Endothelial cell of umbilical vein (primary cell): ENCODE measurements around the gene TBC1D30. TPM values are rescaled to one million over a fixed set of nuclear protein-coding genes. Genes with fewer than 3 reads are reported as not detected.

Experiments
- BruUV-seq: library from RNA; stranded (reverse); fragments of 400-500 nt; replicated peaks from 2 replicates; lab custom pipeline; 2021; lab: Mats Ljungman, UMichigan
- CTCF ChIA-PET: fragments of 300-600, 350-600 bp; sonication (Branson Sonifier 250); formaldehyde crosslinking; loops from one replicate; lab custom pipeline; 2021; ENCODE audit warnings: antibody characterized with exemption, inconsistent platforms; lab: Charles Lee
- POLR2A ChIA-PET: fragments of 300-600, 350-600 bp; sonication (Branson Sonifier 250); formaldehyde crosslinking; loops from one replicate; lab custom pipeline; 2021; ENCODE audit warnings: antibody characterized with exemption, inconsistent platforms; lab: Charles Lee
- DNase-seq: peaks from one replicate; pipeline ENCODE4 v3.0.0-alpha.2; 2011; ENCODE audit warnings: low read depth, low spot score
- FAIRE-seq: peaks from 2 replicates; lab custom pipeline; 2011; peaks lifted over from hg19 to GRCh38; lab: Jason Lieb, UNC
- H2AFZ ChIP-seq: 2 replicates; pipeline ENCODE4 v1.6.0; 2012; ENCODE audit warnings: low read depth, low read length, control low read depth, inconsistent platforms
- H3K27ac ChIP-seq: 2 replicates; pipeline ENCODE4 v1.5.1; 2011; ENCODE audit warnings: low read depth, mild to moderate bottlenecking, control low read depth, low read length, moderate library complexity; ENCODE audit not compliant: insufficient read depth
- H3K27me3 ChIP-seq, 2 experiments: 2 replicates each; pipeline versions ENCODE4 v1.6.0 to v1.6.1; 2011; ENCODE audit warnings: low read length in 2 of 2, mixed read lengths in 1 of 2; ENCODE audit not compliant: control insufficient read depth in 2 of 2, insufficient read depth in 2 of 2
- H3K36me3 ChIP-seq, 2 experiments: 2 replicates in 1 of 2; 3 replicates in 1 of 2; pipeline ENCODE4 v1.5.1; 2011; ENCODE audit warnings: low read length in 2 of 2, mild to moderate bottlenecking in 1 of 2, moderate library complexity in 1 of 2; ENCODE audit not compliant: control insufficient read depth in 2 of 2, insufficient read depth in 2 of 2; ENCODE audit errors: extremely low read depth in 1 of 2
- H3K4me1 ChIP-seq: 3 replicates; pipeline ENCODE4 v1.5.1; 2011; ENCODE audit warnings: mild to moderate bottlenecking, low read length; ENCODE audit not compliant: control insufficient read depth, insufficient read depth; ENCODE audit errors: extremely low read depth
- H3K4me2 ChIP-seq: 2 replicates; pipeline ENCODE4 v1.6.1; 2011; ENCODE audit warnings: low read length, control low read depth, mixed read lengths; ENCODE audit not compliant: insufficient read depth
- H3K4me3 ChIP-seq, 3 experiments: fragments of 200-600 bp in 1 of 3; sonication (generic), shearing (Covaris generic) in 1 of 3; replicated peaks in 1 of 3; 2 replicates each; pipeline ENCODE4 v1.5.1; 2011 to 2016; ENCODE audit warnings: control low read depth in 3 of 3, low read length in 3 of 3, mild to moderate bottlenecking in 2 of 3, inconsistent platforms in 1 of 3, low read depth in 1 of 3, moderate library complexity in 1 of 3; ENCODE audit not compliant: insufficient read depth in 1 of 3
- H3K79me2 ChIP-seq: 2 replicates; pipeline ENCODE4 v1.6.0; 2012; ENCODE audit warnings: low read length, inconsistent platforms; ENCODE audit not compliant: control insufficient read depth, insufficient read depth
- H3K9ac ChIP-seq: replicated peaks from 2 replicates; pipeline ENCODE3; 2011; ENCODE audit warnings: low read length, control low read depth; ENCODE audit not compliant: insufficient read depth; ENCODE audit errors: extremely low read depth
- H3K9me1 ChIP-seq: replicated peaks from 3 replicates; pipeline ENCODE4 v1.6.0; 2011; ENCODE audit warnings: mild to moderate bottlenecking, low read length; ENCODE audit not compliant: control insufficient read depth, insufficient read depth; ENCODE audit errors: extremely low read depth
- H3K9me3 ChIP-seq: replicated peaks from 2 replicates; pipeline ENCODE4 v1.5.1; 2012; ENCODE audit warnings: low read length, inconsistent platforms; ENCODE audit not compliant: control insufficient read depth, insufficient read depth
- H4K20me1 ChIP-seq: replicated peaks from 2 replicates; pipeline ENCODE3; 2011; ENCODE audit warnings: mild to moderate bottlenecking, low read length; ENCODE audit not compliant: control insufficient read depth, insufficient read depth; ENCODE audit errors: extremely low read depth
- CTCF ChIP-seq, 2 donors: IDR thresholded peaks; 1 replicate in 1 of 2; 2 replicates in 1 of 2; pipeline ENCODE4 v1.5.1; 2011; ENCODE audit warnings: low read length in 2 of 2, mild to moderate bottlenecking in 2 of 2, moderate library complexity in 2 of 2, control low read depth in 1 of 2, inconsistent platforms in 1 of 2, low read depth in 1 of 2; ENCODE audit not compliant: insufficient read depth in 1 of 2; ENCODE audit errors: extremely low read depth in 1 of 2
- EZH2 ChIP-seq: IDR thresholded peaks from 2 replicates; pipeline ENCODE4 v1.6.1; 2012; ENCODE audit warnings: borderline replicate concordance, low read depth, mild to moderate bottlenecking, moderate library complexity, low read length, inconsistent platforms; ENCODE audit not compliant: severe bottlenecking
- FOS ChIP-seq: IDR thresholded peaks from 2 replicates; pipeline ENCODE4 v1.6.1; 2011; ENCODE audit warnings: mild to moderate bottlenecking, low read length, moderate library complexity, borderline replicate concordance; ENCODE audit not compliant: insufficient read depth
- GATA2 ChIP-seq: IDR thresholded peaks from 2 replicates; pipeline ENCODE4 v1.7.0; 2011; ENCODE audit warnings: low read depth, mild to moderate bottlenecking, moderate library complexity, mixed read lengths, low read length; ENCODE audit not compliant: insufficient read length, insufficient read depth
- JUN ChIP-seq: IDR thresholded peaks from 2 replicates; pipeline ENCODE4 v1.6.1; 2011; ENCODE audit warnings: borderline replicate concordance, low read depth; ENCODE audit not compliant: insufficient read length, insufficient read depth
- MAX ChIP-seq: IDR thresholded peaks from 2 replicates; pipeline ENCODE4 v1.6.1; 2011; ENCODE audit not compliant: insufficient read depth, insufficient read length
- MYC ChIP-seq: IDR thresholded peaks from one replicate; pipeline ENCODE4 v1.6.1; 2011; ENCODE audit warnings: mild to moderate bottlenecking, low read depth, low read length
- POLR2A ChIP-seq: IDR thresholded peaks from 2 replicates; pipeline ENCODE4 v1.6.1; 2012; ENCODE audit warnings: low read depth, mild to moderate bottlenecking, control low read depth, low read length
- POLR2AphosphoS5 ChIP-seq: IDR thresholded peaks from 2 replicates; pipeline ENCODE4 v1.6.1; 2012; ENCODE audit warnings: low read depth, mild to moderate bottlenecking, control low read depth, low read length, moderate library complexity; ENCODE audit not compliant: insufficient read depth
- dilution Hi-C: fragments of 300-500 bp; cut with MboI; formaldehyde crosslinking; loops from one replicate; pipeline ENCODE4 v1.15.0; 2019; ENCODE audit warnings: low sequenced_read_pairs; ENCODE audit not compliant: extremely low pct_ligation_motif_present
- intact Hi-C: fragments of 100-400 bp; cut with micrococcal nuclease; formaldehyde crosslinking; loops from one replicate; pipeline ENCODE4 v1.10.0; 2022
- polyA plus RNA-seq, 4 experiments: library from polyadenylated mRNA; depleted of rRNA in 3 of 4; stranded (reverse) in 3 of 4; unstranded in 1 of 4; fragments of >200 nt; gene quantifications; 2 replicates each; pipeline versions ENCODE4 v1.2.1 to v1.2.3, GENCODE V29; 2011 to 2012; ENCODE audit warnings: missing spikeins in 1 of 4
- total RNA-seq: library from RNA; stranded (reverse); gene quantifications from 2 replicates; pipeline ENCODE4 v1.2.3, GENCODE V29; 2021

TBC1D30 gene
- total and polyA plus RNA-seq, 2 donors (not counting 3 experiments of a cell fraction or from before 2014, with no cell fraction given) = 4.4 to 7.6 TPM

GRCh38 chr12:64915242-64915641 lies 90.8 kb downstream of the TBC1D30 start:
- TF ChIP-seq MAX (no peak), CTCF (IDR thresholded peaks at IDR 0.05; ENCODE audit: extremely low read depth in 1 of 2, insufficient read depth in 1 of 2, low read depth in 1 of 2, low read length in 2 of 2) (no peak), MYC (no peak), GATA2 (no peak), POLR2AphosphoS5 (no peak), POLR2A (no peak), JUN (no peak), EZH2 (no peak), FOS (no peak)
- no peak overlapping the region for H3K27ac ChIP-seq
- FAIRE-seq = no peak
- dilution Hi-C loops = no loop called here
- ChIA-PET CTCF (no interaction called here), POLR2A (no interaction called here)
- no peaks in the 10 kb centered on the region for H3K9me1 ChIP-seq
- BruUV-seq = no TSS peak
- no peak for DNase-seq
- no peaks in the 10 kb centered on the region for H3K4me1 ChIP-seq
- no peaks in the 10 kb centered on the region for H3K36me3 ChIP-seq
- H2AFZ ChIP-seq = no peak overlapping the region
- H3K27me3 ChIP-seq = peaks cover 20 to 24% of the 10 kb centered on the region in 2 experiments
- no peak overlapping the region for H3K4me3 ChIP-seq
- H3K9me3 ChIP-seq = no peaks in the 10 kb centered on the region
- no peak overlapping the region for H3K9ac ChIP-seq
- intact Hi-C loops = no loop called here
- H4K20me1 ChIP-seq = no peaks in the 10 kb centered on the region
- no peak overlapping the region for H3K4me2 ChIP-seq
- no peaks in the 10 kb centered on the region for H3K79me2 ChIP-seq
